Osteoblast (primary cell): ENCODE results near the gene RPL23. TPM values are rescaled to one million over a fixed set of nuclear protein-coding genes. Genes with fewer than 3 reads are reported as not detected.

Source experiments
- DNase-seq: peaks from one replicate; pipeline ENCODE4 v3.0.0; 2011; ENCODE audit warnings: low spot score, mixed read lengths; ENCODE audit not compliant: insufficient read length; ENCODE audit errors: missing footprints
- H2AFZ ChIP-seq: 2 replicates; pipeline ENCODE4 v1.6.0; 2011; ENCODE audit warnings: mild to moderate bottlenecking, low read length
- H3K27ac ChIP-seq: 2 replicates; pipeline ENCODE4 v1.5.1; 2011; ENCODE audit warnings: mild to moderate bottlenecking, low read depth, low read length, moderate library complexity
- H3K27me3 ChIP-seq: 2 replicates; pipeline ENCODE4 v1.6.0; 2012; ENCODE audit warnings: mild to moderate bottlenecking, control low read depth, inconsistent platforms, low read length, moderate library complexity; ENCODE audit not compliant: insufficient read depth
- H3K36me3 ChIP-seq: 2 replicates; pipeline ENCODE4 v1.5.1; 2011; ENCODE audit warnings: mild to moderate bottlenecking, low read length, control low read depth, moderate library complexity; ENCODE audit not compliant: insufficient read depth
- H3K4me1 ChIP-seq: 2 replicates; pipeline ENCODE4 v1.5.1; 2011; ENCODE audit warnings: mild to moderate bottlenecking, low read length, control low read depth, moderate library complexity; ENCODE audit not compliant: insufficient read depth
- H3K4me2 ChIP-seq: 2 replicates; pipeline ENCODE4 v1.6.0; 2011; ENCODE audit warnings: mild to moderate bottlenecking, low read length; ENCODE audit not compliant: insufficient read depth
- H3K4me3 ChIP-seq: fragments of 200-600 bp; sonication (generic); 3 replicates; pipeline ENCODE4 v1.5.1; 2012; ENCODE audit warnings: mild to moderate bottlenecking, low read length, inconsistent platforms; ENCODE audit not compliant: insufficient read depth
- H3K79me2 ChIP-seq: 2 replicates; pipeline ENCODE4 v1.6.0; 2012; ENCODE audit warnings: mild to moderate bottlenecking, low read length, control low read depth, inconsistent platforms; ENCODE audit not compliant: insufficient read depth
- H3K9me3 ChIP-seq: 2 replicates; pipeline ENCODE4 v1.5.1; 2011; ENCODE audit warnings: low read depth, low read length, control low read depth
- H4K20me1 ChIP-seq: 2 replicates; pipeline ENCODE4 v1.6.0; 2012; ENCODE audit warnings: mild to moderate bottlenecking, low read length, control low read depth; ENCODE audit not compliant: insufficient read depth
- CTCF ChIP-seq: IDR thresholded peaks from 2 replicates; pipeline ENCODE4 v1.5.1; 2011; ENCODE audit warnings: mild to moderate bottlenecking, low read depth, low read length, moderate library complexity; ENCODE audit errors: extremely low read depth
- small RNA-seq: library from RNA; depleted of rRNA; stranded (forward); fragments of <200 nt; gene quantifications from one replicate; pipeline ENCODE3, GENCODE V24; 2012
- total RNA-seq: library from RNA; depleted of rRNA; stranded (reverse); fragments of >200 nt; gene quantifications from 2 replicates; pipeline ENCODE4 v1.2.3, GENCODE V29; 2012

The RPL23 gene
- total RNA-seq, 1 donor, result 821 TPM

GRCh38 chr17:38798614-38799500, 54.7 kb downstream of the RPL23 start:
- H3K4me2 ChIP-seq, result peak overlapping the region; percentile 93
- peak overlapping the region; percentile 79 for H3K27ac ChIP-seq
- no peaks in the 10 kb centered on the region for H3K9me3 ChIP-seq
- peaks cover 54% of the 10 kb centered on the region for H3K79me2 ChIP-seq
- H3K27me3 ChIP-seq, result no peaks in the 10 kb centered on the region
- peak overlapping the region; percentile 78 for H2AFZ ChIP-seq
- H3K36me3 ChIP-seq, result peaks cover 30% of the 10 kb centered on the region
- peaks cover 35% of the 10 kb centered on the region for H4K20me1 ChIP-seq
- peaks cover 20% of the 10 kb centered on the region for H3K4me1 ChIP-seq
- no peak for TF ChIP-seq CTCF
- peak; percentile 74 for DNase-seq
- peak overlapping the region; percentile 90 for H3K4me3 ChIP-seq

Small RNAs within 50 kb of the gene (small RNA-seq; reads per million reads assigned to genes)
- gene MIR4727 (not detected), gene SNORA21 (not detected), gene SNORA21B (not detected)

Other genes starting within 250 kb of the RPL23 start
- not detected in 2 replicates for gene SRCIN1, start 247.8 kb downstream of the RPL23 start, total RNA-seq
- 1.2 and 2.2 TPM in 2 replicates for gene EPOP, start 178.8 kb downstream of the RPL23 start, total RNA-seq
- 33.3 and 44.2 TPM in 2 replicates for gene MLLT6, start 148.4 kb downstream of the RPL23 start, total RNA-seq
- gene CISD3, start 123.4 kb downstream of the RPL23 start, total RNA-seq, result 3.5 and 3.6 TPM in 2 replicates
- 3.3 and 5.0 TPM in 2 replicates for gene PCGF2, start 105.4 kb downstream of the RPL23 start, total RNA-seq
- 235 and 267 TPM in 2 replicates for gene PSMB3, start 101.0 kb downstream of the RPL23 start, total RNA-seq
- 48.1 and 65.4 TPM in 2 replicates for gene PIP4K2B, start 54.2 kb downstream of the RPL23 start, total RNA-seq
- 10.3 and 10.9 TPM in 2 replicates for gene CWC25, start 28.4 kb downstream of the RPL23 start, total RNA-seq
- 215 and 228 TPM in 2 replicates for gene LASP1, start 16.3 kb upstream of the RPL23 start, total RNA-seq
- not detected in 2 replicates for gene FBXO47, start 113.7 kb upstream of the RPL23 start, total RNA-seq